ENCODE measurements around the gene ST7.

ST7 gene

GRCh38 chr7:117217106-117218035 is 264.1 kb downstream of the ST7 start:
- no peak for DNase-seq
- Histone ChIP-seq H3K4me3 (ENCODE audit: low read depth, low read length) (no peak overlapping the region), H3K4me1 (no peaks in the 10 kb centered on the region), H3K9me3 (no peaks in the 10 kb centered on the region), H3K36me3 (no peaks in the 10 kb centered on the region; the same call in none of the 2 replicates), H3K27me3 (no peaks in the 10 kb centered on the region)
- TF ChIP-seq CTCF (IDR thresholded peaks at IDR 0.05; ENCODE audit: low read depth, low read length), result no peak

- no peak for TF ChIP-seq CTCF (IDR thresholded peaks at IDR 0.05; ENCODE audit: low read depth, low read length)
- Histone ChIP-seq H3K4me3 (ENCODE audit: low read depth, low read length) (no peak overlapping the region), H3K4me1 (no peaks in the 10 kb centered on the region), H3K27me3 (no peaks in the 10 kb centered on the region), H3K36me3 (no peaks in the 10 kb centered on the region; the same call in none of the 2 replicates), H3K9me3 (no peaks in the 10 kb centered on the region)
- DNase-seq, result no peak
Measured at GRCh38 chr7:117218700-117219099, 265.4 kb downstream of the ST7 start.

GRCh38 chr7:117219485-117219884 is 266.2 kb downstream of the ST7 start:
- H3K27me3 ChIP-seq, result no peaks in the 10 kb centered on the region
- H3K4me1 ChIP-seq, result no peaks in the 10 kb centered on the region
- TF ChIP-seq CTCF (IDR thresholded peaks at IDR 0.05; ENCODE audit: low read depth, low read length), result no peak
- no peak for DNase-seq
- H3K36me3 ChIP-seq, result no peaks in the 10 kb centered on the region; the same call in none of the 2 replicates
- H3K9me3 ChIP-seq, result no peaks in the 10 kb centered on the region
- no peak overlapping the region for H3K4me3 ChIP-seq (ENCODE audit: low read depth, low read length)

DNA sequence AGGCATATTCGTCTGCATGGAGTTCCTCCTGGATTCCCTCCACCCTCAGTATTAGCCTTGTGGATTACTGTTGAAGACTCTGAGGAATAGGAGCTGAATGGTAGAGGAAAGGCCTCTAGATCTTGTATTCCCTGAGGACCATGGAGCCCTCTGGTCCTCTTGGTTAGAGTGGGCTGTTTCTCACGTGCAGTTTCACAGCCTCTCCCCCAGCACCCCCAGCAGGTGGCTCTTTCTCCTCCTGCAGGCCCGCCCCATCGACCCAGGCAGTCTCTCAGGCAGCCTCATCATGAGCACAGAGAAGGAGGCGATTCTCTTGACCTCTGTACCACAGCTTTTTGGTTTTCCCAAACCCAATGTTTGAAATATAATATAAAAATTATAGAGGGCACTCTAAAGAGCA is 267.5 kb downstream of the ST7 start:
- Histone ChIP-seq H3K9me3 (no peaks in the 10 kb centered on the region), H3K4me1 (no peaks in the 10 kb centered on the region), H3K4me3 (ENCODE audit: low read depth, low read length) (no peak overlapping the region), H3K27me3 (no peaks in the 10 kb centered on the region), H3K36me3 (no peaks in the 10 kb centered on the region; the same call in none of the 2 replicates)
- no peak for TF ChIP-seq CTCF (IDR thresholded peaks at IDR 0.05; ENCODE audit: low read depth, low read length)
- no peak for DNase-seq

DNA sequence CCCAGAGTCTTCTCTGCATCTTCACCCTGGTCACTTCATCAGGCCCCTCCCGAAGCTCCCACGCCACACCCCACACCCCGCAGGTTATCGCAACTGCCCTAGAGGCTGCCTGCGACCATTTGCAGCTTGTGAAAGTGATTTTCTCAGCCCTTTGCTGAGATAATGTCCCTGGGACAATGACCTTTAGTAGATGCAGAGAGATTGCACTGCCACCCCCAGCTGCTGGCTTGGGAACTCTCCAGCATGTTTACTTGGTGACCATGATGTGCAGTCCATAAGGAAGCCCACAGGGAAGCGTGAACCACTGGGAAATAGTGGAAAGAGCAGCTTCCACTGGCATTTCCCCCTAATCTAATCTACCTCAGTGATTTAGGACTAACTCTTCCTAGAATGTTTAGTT is 272.2 kb downstream of the ST7 start:
- TF ChIP-seq CTCF (IDR thresholded peaks at IDR 0.05; ENCODE audit: low read depth, low read length), result no peak
- DNase-seq, result no peak
- H3K36me3 ChIP-seq, result no peaks in the 10 kb centered on the region; the same call in none of the 2 replicates
- H3K27me3 ChIP-seq, result no peaks in the 10 kb centered on the region
- H3K4me1 ChIP-seq, result no peaks in the 10 kb centered on the region
- no peak overlapping the region for H3K4me3 ChIP-seq (ENCODE audit: low read depth, low read length)
- no peaks in the 10 kb centered on the region for H3K9me3 ChIP-seq

- H3K27me3 ChIP-seq, result no peaks in the 10 kb centered on the region
- no peak for TF ChIP-seq CTCF (IDR thresholded peaks at IDR 0.05; ENCODE audit: low read depth, low read length)
- no peaks in the 10 kb centered on the region for H3K9me3 ChIP-seq
- DNase-seq, result no peak
- no peaks in the 10 kb centered on the region; the same call in none of the 2 replicates for H3K36me3 ChIP-seq
- no peaks in the 10 kb centered on the region for H3K4me1 ChIP-seq
- no peak overlapping the region for H3K4me3 ChIP-seq (ENCODE audit: low read depth, low read length)
Measured at GRCh38 chr7:117227091-117227490, 273.8 kb downstream of the ST7 start.

Data from BE2C (cell line).